HL-60 (cell line): ENCODE data around the gene FNDC3B.

Source experiments
- DNase-seq, 2 experiments: peaks; one replicate each; pipeline ENCODE4 v3.0.0-alpha.2; 2010 to 2020; ENCODE audit warnings: low read depth in 1 of 2, low spot score in 1 of 2
- H3K27ac ChIP-seq: fragments of 250-450 bp; sonication (Bioruptor Pico); replicated peaks from 2 replicates; pipeline ENCODE4 v1.5.1; 2020; ENCODE audit warnings: mild to moderate bottlenecking, moderate library complexity
- H3K27me3 ChIP-seq: fragments of 250-450 bp; sonication (Bioruptor Pico); 2 replicates; pipeline ENCODE4 v1.5.1; 2021; ENCODE audit warnings: mild to moderate bottlenecking, moderate library complexity; ENCODE audit not compliant: insufficient read depth, poor library complexity, severe bottlenecking
- H3K4me3 ChIP-seq: replicated peaks from 2 replicates; pipeline ENCODE4 v1.5.1; 2011; ENCODE audit warnings: mild to moderate bottlenecking, control low read depth, low read length; ENCODE audit not compliant: insufficient read depth
- GABPA ChIP-seq: IDR thresholded peaks from 2 replicates; pipeline ENCODE4 v1.6.1; 2012; ENCODE audit warnings: low read depth
- POLR2AphosphoS5 ChIP-seq: IDR thresholded peaks from 2 replicates; pipeline ENCODE4 v1.6.1; 2012; ENCODE audit warnings: low read depth
- SPI1 ChIP-seq: IDR thresholded peaks from 2 replicates; pipeline ENCODE4 v1.6.1; 2012; ENCODE audit warnings: low read depth, mild to moderate bottlenecking, borderline replicate concordance
- TF ChIP-seq, protein P1 (sequence below): IDR thresholded peaks from one replicate; pipeline ENCODE4 v1.5.1; 2011; ENCODE audit warnings: low read length, control low read depth, inconsistent platforms; ENCODE audit not compliant: insufficient read depth
- TF ChIP-seq, protein P2 (sequence below): IDR thresholded peaks from 2 replicates; pipeline ENCODE4 v1.6.1; 2012; ENCODE audit warnings: low read depth; ENCODE audit not compliant: insufficient replicate concordance

The FNDC3B gene

DNA sequence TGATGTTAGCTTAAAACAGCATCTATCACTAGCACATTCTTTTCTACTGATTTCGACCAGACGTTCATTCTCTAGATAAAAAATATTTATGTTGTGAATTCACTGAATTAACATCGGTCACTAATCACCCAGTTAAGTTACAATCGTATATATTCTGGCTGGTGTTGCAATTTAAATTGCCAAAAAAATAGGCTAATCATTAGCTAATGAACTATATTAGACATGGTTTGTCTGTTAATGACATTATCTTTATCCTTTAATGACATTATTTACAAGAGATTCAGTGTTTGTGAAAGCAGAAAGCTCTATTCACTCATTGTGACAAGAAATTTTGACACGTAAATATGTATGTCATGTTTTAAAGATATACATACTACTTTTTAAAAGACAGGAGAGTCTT lies 402.2 kb downstream of the FNDC3B start:
- TF ChIP-seq POLR2AphosphoS5: no peak
- TF ChIP-seq SPI1: no peak
- TF ChIP-seq, protein P1, sequence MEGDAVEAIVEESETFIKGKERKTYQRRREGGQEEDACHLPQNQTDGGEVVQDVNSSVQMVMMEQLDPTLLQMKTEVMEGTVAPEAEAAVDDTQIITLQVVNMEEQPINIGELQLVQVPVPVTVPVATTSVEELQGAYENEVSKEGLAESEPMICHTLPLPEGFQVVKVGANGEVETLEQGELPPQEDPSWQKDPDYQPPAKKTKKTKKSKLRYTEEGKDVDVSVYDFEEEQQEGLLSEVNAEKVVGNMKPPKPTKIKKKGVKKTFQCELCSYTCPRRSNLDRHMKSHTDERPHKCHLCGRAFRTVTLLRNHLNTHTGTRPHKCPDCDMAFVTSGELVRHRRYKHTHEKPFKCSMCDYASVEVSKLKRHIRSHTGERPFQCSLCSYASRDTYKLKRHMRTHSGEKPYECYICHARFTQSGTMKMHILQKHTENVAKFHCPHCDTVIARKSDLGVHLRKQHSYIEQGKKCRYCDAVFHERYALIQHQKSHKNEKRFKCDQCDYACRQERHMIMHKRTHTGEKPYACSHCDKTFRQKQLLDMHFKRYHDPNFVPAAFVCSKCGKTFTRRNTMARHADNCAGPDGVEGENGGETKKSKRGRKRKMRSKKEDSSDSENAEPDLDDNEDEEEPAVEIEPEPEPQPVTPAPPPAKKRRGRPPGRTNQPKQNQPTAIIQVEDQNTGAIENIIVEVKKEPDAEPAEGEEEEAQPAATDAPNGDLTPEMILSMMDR: no peak
- no peak for TF ChIP-seq GABPA
- TF ChIP-seq, protein P2, sequence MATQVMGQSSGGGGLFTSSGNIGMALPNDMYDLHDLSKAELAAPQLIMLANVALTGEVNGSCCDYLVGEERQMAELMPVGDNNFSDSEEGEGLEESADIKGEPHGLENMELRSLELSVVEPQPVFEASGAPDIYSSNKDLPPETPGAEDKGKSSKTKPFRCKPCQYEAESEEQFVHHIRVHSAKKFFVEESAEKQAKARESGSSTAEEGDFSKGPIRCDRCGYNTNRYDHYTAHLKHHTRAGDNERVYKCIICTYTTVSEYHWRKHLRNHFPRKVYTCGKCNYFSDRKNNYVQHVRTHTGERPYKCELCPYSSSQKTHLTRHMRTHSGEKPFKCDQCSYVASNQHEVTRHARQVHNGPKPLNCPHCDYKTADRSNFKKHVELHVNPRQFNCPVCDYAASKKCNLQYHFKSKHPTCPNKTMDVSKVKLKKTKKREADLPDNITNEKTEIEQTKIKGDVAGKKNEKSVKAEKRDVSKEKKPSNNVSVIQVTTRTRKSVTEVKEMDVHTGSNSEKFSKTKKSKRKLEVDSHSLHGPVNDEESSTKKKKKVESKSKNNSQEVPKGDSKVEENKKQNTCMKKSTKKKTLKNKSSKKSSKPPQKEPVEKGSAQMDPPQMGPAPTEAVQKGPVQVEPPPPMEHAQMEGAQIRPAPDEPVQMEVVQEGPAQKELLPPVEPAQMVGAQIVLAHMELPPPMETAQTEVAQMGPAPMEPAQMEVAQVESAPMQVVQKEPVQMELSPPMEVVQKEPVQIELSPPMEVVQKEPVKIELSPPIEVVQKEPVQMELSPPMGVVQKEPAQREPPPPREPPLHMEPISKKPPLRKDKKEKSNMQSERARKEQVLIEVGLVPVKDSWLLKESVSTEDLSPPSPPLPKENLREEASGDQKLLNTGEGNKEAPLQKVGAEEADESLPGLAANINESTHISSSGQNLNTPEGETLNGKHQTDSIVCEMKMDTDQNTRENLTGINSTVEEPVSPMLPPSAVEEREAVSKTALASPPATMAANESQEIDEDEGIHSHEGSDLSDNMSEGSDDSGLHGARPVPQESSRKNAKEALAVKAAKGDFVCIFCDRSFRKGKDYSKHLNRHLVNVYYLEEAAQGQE: no peak
- H3K4me3 ChIP-seq: no peak overlapping the region
- H3K27me3 ChIP-seq: peaks cover 7% of the 10 kb centered on the region
- no peak overlapping the region for H3K27ac ChIP-seq
- DNase-seq: no peak

DNA sequence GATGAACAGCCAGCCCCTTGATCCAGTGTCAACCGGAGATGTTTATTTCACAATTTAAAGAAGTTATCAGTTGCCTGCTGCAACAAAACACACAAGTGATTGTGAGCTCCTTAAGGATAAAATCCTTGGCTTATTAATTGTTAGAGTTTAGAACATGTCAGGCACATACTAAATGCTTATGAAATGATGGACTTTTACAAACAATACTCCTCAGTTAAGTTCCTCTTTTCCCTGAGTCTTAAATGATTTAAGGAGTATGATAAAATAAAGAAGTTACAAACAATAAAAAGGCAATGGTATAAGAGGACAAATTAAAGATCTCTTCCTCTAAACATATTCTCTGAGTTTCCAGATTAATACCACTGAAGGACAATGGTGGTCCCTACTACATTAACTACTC lies 403.2 kb downstream of the FNDC3B start:
- peaks cover 12% of the 10 kb centered on the region for H3K27me3 ChIP-seq
- no peak overlapping the region for H3K27ac ChIP-seq
- no peak for DNase-seq
- H3K4me3 ChIP-seq: no peak overlapping the region
- TF ChIP-seq POLR2AphosphoS5 (no peak), GABPA (no peak), SPI1 (no peak)
- TF ChIP-seq, protein P1: no peak
- TF ChIP-seq, protein P2: no peak

DNA sequence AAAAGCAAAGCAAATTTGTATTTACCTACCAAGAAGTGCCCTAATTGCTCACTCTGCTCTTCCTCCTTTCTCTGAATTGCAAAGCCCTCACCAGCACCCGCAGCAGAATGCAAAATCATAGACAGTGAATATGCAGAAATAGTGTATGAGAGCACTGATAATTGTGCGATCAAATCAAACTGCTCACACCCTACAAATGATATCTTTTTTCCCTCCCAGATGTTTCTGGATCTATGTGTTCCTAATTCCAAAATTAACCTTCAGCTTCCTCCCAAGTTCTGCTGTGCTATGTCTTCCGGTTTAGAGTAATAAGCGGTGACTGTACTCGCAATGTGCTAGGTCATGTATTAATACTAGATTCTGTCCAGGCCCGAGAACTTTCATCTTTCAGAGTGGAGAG lies 405.4 kb downstream of the FNDC3B start:
- no peak for DNase-seq
- TF ChIP-seq POLR2AphosphoS5 (no peak), SPI1 (no peak), GABPA (no peak)
- TF ChIP-seq, protein P1: no peak
- TF ChIP-seq, protein P2: no peak
- Histone ChIP-seq H3K27me3 (peaks cover 32% of the 10 kb centered on the region), H3K4me3 (no peak overlapping the region), H3K27ac (no peak overlapping the region)
